ENCODE measurements around the gene SMIM35.
"Not testable (repeated sequence)": the region's sequence is repeated elsewhere in the genome, so short reads cannot be mapped to it uniquely, and the experiment has no call there.

SMIM35 gene

DNA sequence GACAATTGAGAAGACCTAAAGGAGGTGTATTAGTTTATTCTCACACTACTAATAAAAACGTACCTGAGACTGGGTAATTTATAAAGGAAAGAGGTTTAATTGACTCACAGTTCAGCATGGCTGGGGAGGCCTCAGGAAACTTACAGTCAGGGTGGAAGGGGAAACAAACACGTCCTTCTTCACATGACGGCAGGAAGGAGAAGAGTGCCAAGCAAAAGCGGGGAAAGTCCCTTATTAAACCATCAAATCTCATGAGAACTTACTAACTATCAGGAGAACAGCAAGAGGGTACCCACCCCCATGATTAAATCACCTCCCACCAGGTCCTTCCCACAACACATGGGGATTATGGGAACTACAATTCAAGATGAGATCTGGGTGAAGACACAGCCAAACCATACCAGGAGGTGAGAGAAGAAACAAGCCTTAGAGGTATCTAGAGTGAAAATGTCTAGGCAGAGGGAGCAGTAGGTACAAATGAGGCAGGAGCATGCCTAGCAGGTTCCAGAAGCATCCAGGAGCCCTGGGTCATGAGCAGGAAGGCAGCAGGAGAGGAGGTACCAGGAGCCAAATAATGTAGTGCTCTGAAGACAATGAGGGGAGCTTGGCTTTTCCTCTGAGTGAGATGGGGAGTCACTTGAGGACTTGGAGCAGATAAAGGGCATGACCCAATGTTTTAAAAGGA is 69.0 kb downstream of the SMIM35 start:
- DNase-seq = no peak

DNA sequence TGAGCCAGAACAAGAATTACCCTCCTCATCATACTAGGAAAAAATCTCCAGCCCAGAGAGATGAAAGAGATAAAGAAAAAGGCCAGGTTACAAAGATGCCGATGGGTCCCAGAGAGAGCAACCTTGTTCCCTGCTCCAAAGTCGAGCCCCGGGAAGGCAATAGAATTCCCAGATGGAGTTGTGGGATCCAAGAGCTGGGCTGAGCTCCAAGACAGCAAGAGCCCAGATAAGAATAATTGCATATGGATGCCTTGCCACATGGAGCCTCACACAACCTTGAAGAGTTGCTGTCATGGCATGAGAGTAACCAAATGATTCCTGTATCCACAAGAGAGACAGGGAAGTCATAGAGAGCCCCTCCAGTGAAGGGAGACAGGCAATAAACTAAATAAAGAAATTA is 69.7 kb downstream of the SMIM35 start:
- DNase-seq = no peak

DNA sequence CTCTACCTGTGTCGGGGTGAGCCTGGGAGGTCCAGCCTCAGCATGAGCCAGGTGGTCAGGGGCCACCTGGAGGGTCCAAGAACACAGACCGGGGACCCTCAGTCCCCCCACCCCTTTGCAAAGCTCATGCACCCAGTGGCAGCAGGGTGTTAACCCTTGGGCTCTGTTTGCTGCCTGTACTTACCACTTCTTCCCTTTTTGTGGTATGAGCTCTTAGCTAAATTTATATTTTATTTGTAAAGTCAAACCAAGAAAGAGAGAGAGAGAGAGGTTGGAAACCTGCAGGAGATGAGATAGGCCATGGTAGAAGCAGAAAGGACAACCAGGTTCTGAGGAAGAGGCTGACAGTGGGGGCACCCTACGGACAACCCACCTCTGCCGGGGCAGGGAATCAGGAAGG is 70.7 kb downstream of the SMIM35 start:
- no peak for DNase-seq

DNA sequence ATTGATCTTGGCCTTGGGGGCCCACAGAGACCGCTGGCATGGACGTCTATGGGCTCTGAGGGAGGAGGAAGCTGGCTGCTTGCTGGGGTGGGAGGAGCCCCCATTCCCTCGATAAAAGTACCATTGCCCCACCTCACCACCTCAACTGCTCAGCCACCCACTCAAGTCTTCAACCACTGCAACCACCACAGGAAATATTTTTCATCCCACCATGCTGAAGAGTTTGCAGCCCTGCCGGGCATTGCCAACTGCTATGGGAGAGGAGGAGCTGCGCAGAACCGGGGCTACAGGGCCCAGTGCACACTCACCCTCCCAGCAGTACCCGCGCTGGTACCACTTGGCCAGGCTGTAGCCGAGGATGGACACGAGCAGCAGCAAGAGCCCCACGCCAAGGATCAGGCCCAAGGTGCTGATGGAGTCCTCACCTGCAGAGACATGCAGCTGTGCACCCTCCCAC is 71.3 kb downstream of the SMIM35 start:
- DNase-seq = no peak

- no peak for DNase-seq
Measured at GRCh38 chr11:118014022-118014421, 72.7 kb downstream of the SMIM35 start.

GRCh38 chr11:118012083-118012669 is 74.6 kb downstream of the SMIM35 start:
- DNase-seq = no peak

GRCh38 chr11:118010738-118011461 is 75.9 kb downstream of the SMIM35 start:
- no peak for DNase-seq

GRCh38 chr11:118009864-118010737 is 76.7 kb downstream of the SMIM35 start:
- no peak for DNase-seq

DNA sequence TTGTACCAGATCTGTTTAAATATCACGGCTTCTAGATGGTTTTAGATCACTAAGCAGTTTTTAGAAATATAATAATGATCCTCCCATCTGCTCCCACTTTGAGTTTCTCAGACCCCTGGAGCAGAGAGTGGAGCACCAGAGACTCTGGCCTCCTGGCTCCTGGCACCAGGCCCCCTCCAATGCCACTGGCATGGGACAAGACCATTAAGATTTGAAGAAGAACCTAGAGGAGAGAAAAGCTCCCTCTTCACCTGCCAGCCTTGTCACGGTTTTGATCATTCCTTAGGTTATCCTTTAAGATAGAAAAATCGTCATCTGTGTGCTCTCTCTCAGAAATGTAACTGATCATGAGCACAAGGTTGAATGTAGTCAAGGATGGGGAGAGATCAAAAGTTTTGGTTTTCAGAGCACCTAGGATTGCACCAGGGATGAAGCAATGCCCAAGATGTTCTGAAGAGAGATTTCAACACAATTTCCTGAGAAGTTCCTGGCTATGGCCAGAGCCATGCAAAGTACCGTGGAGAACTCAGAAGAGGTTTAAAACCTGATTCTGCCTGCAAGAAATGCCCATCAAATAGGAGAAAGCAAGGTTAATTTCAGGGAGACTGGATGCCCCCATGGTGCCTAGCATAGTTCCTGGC is 78.4 kb downstream of the SMIM35 start:
- no peak for DNase-seq

DNA sequence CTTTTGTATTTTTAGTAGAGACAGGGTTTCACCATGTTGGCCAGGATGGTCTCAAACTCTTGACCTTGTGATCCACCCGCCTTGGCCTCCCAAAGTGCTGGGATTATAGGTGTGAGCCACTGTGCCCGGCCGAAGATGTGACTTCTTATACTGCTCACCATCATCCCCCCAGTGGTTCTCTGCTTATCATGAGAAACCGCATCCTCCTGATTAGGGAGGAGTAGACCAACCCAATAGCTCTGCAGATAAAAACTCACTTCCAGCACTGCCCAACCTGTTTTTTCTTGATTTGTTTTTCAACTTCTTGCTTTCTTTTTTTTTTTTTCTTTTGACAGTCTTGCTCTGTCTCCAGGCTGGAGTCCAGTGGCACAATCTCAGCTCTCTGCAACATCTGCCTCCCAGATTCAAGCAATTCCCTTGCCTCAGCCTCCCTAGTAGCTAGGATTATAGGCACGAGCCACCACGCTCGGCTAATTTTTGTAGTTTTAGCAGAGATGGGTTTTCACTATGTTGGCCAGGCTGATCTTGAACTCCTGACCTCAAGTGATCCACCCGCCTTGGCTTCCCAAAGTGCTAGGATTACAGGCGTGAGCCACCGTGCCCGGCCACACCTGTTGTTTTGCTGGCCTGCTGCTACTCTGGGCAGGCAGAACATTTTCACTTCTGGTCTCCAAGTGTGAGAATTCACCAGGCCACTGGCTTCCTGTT is 79.0 kb downstream of the SMIM35 start:
- DNase-seq = not testable (repeated sequence)

- DNase-seq = no peak
Measured at GRCh38 chr11:118007040-118007439, 79.7 kb downstream of the SMIM35 start.

DNA sequence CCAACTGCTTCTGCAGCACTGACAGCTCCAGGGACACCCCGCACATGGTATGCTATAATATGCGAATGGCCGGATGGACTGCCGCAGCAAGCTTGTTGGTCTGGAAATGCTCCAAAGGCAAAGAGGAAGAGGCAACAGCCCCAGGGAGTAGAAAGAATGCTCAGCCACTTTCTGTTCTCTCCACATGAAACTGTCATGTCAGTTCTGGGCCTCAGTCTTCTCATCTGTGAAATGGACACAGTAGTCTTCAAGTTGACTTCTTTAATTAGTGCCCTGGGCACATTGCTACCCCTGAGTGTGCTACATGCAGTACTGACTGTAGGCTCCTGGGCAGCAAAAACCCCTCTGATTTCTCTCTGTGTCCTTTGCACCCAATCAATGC is 80.6 kb downstream of the SMIM35 start:
- no peak for DNase-seq

DNA sequence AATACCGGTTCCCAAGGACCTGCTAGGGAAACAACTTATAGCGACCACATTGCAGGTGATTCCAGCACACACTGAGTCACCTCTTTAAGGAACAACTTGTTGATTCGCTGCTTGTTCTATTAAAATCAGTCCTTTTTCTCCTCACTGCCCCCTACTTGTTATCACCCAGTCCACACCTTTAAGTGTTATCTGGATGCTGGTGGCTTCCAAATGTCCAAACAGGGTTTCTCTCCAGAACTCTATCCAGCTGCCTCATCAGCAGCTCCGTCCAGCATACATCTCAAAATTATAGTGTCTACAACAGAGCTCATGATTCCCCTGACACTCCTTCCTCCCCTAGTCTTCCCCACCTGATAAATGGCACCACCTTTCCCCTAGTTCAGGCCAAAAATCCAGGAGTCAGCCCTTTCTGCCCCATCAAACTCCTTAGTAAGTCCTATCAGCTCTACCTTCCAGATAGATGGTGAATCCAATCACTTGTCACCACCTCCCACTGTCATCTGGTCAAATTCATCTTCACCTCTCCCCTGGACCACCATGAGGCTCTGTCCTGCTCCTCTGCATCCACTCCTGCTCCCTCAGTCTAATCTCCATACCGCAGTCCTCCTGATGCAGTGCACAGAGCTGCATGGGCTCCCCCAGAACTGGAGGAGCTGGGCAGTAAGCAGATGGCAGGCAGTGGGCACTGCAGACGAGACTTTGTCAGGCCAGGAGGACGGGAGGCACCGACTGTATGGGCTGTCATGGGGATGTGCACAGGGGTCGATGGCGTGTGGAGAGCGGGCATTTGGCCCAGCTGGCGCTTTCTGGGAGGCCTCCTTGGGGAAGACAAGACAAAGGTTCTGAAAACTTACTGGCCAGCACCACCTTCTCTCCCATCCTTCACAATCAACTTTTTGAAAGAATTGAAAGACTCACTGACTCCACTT is 81.3 kb downstream of the SMIM35 start:
- no peak for DNase-seq

DNA sequence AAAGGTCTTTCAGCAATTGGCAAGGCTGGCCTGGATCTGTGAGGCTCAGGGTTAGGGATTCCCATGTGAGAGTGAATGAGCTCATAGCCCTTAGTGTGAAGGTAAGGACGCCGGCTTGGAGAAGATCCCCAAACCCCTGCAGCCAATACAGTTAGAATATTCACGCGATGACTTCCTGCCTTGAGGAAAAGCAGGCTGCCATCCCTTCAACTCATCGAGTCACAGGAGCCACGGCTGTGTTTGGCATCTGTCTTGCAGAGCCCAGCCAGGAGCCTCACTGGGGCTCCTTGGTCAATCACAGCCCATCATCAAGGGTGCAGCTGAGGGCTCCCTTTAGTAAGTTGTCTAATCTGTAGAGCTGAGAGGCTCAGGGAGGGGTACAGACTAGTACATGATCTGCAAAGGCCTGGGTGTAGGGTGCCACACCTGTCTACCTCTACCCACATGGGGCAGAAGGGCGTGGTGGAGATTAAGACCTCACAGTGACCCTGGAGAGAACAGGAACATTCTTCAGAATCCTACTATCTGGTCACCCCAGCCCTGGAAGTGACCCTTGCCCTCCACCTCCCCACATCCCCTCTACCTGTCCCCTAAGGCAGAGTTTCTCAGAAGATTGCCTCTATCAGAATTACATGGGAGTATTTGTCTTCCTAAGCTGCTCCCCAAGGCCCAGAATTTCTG is 82.1 kb downstream of the SMIM35 start:
- no peak for DNase-seq

GRCh38 chr11:118003456-118003855 is 83.3 kb downstream of the SMIM35 start:
- no peak for DNase-seq

- DNase-seq = no peak
Measured at GRCh38 chr11:118002541-118003423, 84.0 kb downstream of the SMIM35 start.

- DNase-seq = no peak
Measured at GRCh38 chr11:118002010-118002540, 84.7 kb downstream of the SMIM35 start.

- DNase-seq = no peak
Measured at GRCh38 chr11:118001494-118001971, 85.2 kb downstream of the SMIM35 start.

DNA sequence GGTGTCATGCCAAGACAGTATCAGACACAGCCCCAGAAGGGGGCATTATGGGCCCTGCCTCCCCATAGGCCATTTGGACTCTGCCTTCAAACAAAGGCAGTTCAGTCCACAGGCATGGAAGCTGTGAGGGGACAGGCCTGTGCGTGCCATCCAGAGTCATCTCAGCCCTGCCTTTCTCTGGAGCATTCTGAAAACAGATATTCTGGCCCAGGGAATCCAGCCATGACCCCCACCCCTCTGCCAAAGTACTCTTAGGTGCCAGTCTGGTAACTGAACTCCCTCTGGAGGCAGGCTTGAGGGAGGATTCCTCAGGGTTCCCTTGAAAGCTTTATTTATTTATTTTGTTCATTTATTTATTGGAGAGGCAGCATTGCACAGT is 85.9 kb downstream of the SMIM35 start:
- DNase-seq = no peak

All from NCI-H1048 (cell line).